WTC11 (cell line): ENCODE measurements around the gene SEPTIN10. TPM values are rescaled to one million over a fixed set of nuclear protein-coding genes. Genes with fewer than 3 reads are reported as not detected.

Experiments
- ATAC-seq: fragments of 200-7000 bp; cut with Tn5 transposase; 2 replicates; pipeline ENCODE4 v1.10.0; 2021; ENCODE audit warnings: mild to moderate bottlenecking, moderate library complexity
- CTCF ChIA-PET: fragments of 300-600 bp; sonication (Branson Sonifier 250); formaldehyde crosslinking; loops from one replicate; lab custom pipeline; 2021; ENCODE audit warnings: antibody characterized with exemption; lab: Charles Lee
- POLR2A ChIA-PET: fragments of 350-600 bp; sonication (Branson Sonifier 250); formaldehyde crosslinking; loops from one replicate; lab custom pipeline; 2021; ENCODE audit warnings: antibody characterized with exemption; lab: Charles Lee
- DNase-seq: peaks from one replicate; pipeline ENCODE4 v3.0.0; 2021; ENCODE audit warnings: low spot score
- H3K27ac Mint-ChIP-seq: 2 replicates; pipeline ENCODE4 v1.8.0; 2021; ENCODE audit warnings: mixed read lengths
- H3K27me3 Mint-ChIP-seq: 2 replicates; pipeline ENCODE4 v1.8.0; 2021; ENCODE audit warnings: low read depth, mild to moderate bottlenecking, moderate library complexity, mixed read lengths
- H3K36me3 Mint-ChIP-seq: 2 replicates; pipeline ENCODE4 v1.8.0; 2021; ENCODE audit warnings: mixed read lengths
- H3K4me1 Mint-ChIP-seq: 2 replicates; pipeline ENCODE4 v1.8.0; 2022; ENCODE audit warnings: mixed read lengths
- H3K4me3 Mint-ChIP-seq: 2 replicates; pipeline ENCODE4 v1.8.0; 2021; ENCODE audit warnings: mild to moderate bottlenecking, moderate library complexity, mixed read lengths
- H3K9me3 Mint-ChIP-seq: 2 replicates; pipeline ENCODE4 v1.8.0; 2021; ENCODE audit warnings: mixed read lengths
- ATF1 ChIP-seq: sonication (generic); formaldehyde crosslinking; IDR thresholded peaks from 2 replicates; pipeline ENCODE4 v1.8.1; 2023; ENCODE audit warnings: mild to moderate bottlenecking, moderate library complexity, missing genetic modification reagents
- ATF2 ChIP-seq: sonication (generic); formaldehyde crosslinking; IDR thresholded peaks from 2 replicates; pipeline ENCODE4 v1.8.1; 2022; ENCODE audit warnings: low read depth, missing genetic modification reagents, borderline replicate concordance
- ATF3 ChIP-seq: sonication (generic); formaldehyde crosslinking; conservative IDR thresholded peaks from 2 replicates; pipeline ENCODE4 v1.8.1; 2022; ENCODE audit warnings: mild to moderate bottlenecking, missing genetic modification reagents
- ELF4 ChIP-seq: sonication (generic); formaldehyde crosslinking; IDR thresholded peaks from 2 replicates; pipeline ENCODE4 v1.8.1; 2022; ENCODE audit warnings: low read depth, mild to moderate bottlenecking, moderate library complexity, missing genetic modification reagents
- FOXP1 ChIP-seq: sonication (generic); formaldehyde crosslinking; IDR thresholded peaks from 2 replicates; pipeline ENCODE4 v1.8.0; 2022; ENCODE audit warnings: missing genetic modification reagents, mild to moderate bottlenecking, moderate library complexity, borderline replicate concordance
- FOXP4 ChIP-seq: sonication (generic); formaldehyde crosslinking; IDR thresholded peaks from 2 replicates; pipeline ENCODE4 v1.8.0; 2022; ENCODE audit warnings: mild to moderate bottlenecking, missing genetic modification reagents
- GTF2I ChIP-seq: fragments of 250-450 bp; sonication (Bioruptor Pico); conservative IDR thresholded peaks from 2 replicates; pipeline ENCODE4 v1.4.0; 2021; ENCODE audit warnings: mild to moderate bottlenecking
- IRF1 ChIP-seq: sonication (generic); formaldehyde crosslinking; IDR thresholded peaks from 2 replicates; pipeline ENCODE4 v1.8.0; 2023; ENCODE audit warnings: missing genetic modification reagents
- OVOL2 ChIP-seq: fragments of 250-450 bp; sonication (Bioruptor Pico); IDR thresholded peaks from 2 replicates; pipeline ENCODE4 v1.9.0; 2021; ENCODE audit warnings: mild to moderate bottlenecking, borderline replicate concordance
- PRRX2 ChIP-seq: fragments of 250-450 bp; sonication (Bioruptor Pico); IDR thresholded peaks from 2 replicates; pipeline ENCODE4 v1.8.0; 2021; ENCODE audit warnings: mild to moderate bottlenecking
- RORB ChIP-seq: fragments of 250-450 bp; sonication (Bioruptor Pico); IDR thresholded peaks from 2 replicates; pipeline ENCODE4 v1.9.0; 2021; ENCODE audit warnings: mild to moderate bottlenecking
- SOX15 ChIP-seq: fragments of 250-450 bp; sonication (Bioruptor Pico); IDR thresholded peaks from 2 replicates; pipeline ENCODE4 v1.9.0; 2021; ENCODE audit warnings: mild to moderate bottlenecking
- STAT6 ChIP-seq: sonication (generic); formaldehyde crosslinking; conservative IDR thresholded peaks from 2 replicates; pipeline ENCODE4 v1.8.1; 2023; ENCODE audit warnings: mild to moderate bottlenecking, low read depth, missing genetic modification reagents, moderate library complexity
- USF2 ChIP-seq: sonication (generic); formaldehyde crosslinking; IDR thresholded peaks from 2 replicates; pipeline ENCODE4 v1.8.1; 2023; ENCODE audit warnings: mild to moderate bottlenecking, missing genetic modification reagents, moderate library complexity
- ZBTB21 ChIP-seq: sonication (generic); formaldehyde crosslinking; IDR thresholded peaks from 2 replicates; pipeline ENCODE4 v1.8.1; 2023; ENCODE audit warnings: mild to moderate bottlenecking, missing genetic modification reagents, borderline replicate concordance
- ZNF396 ChIP-seq: fragments of 250-450 bp; sonication (Bioruptor Pico); IDR thresholded peaks from 2 replicates; pipeline ENCODE4 v1.8.0; 2021; ENCODE audit warnings: mild to moderate bottlenecking, moderate library complexity, borderline replicate concordance
- ZNF532 ChIP-seq: fragments of 250-450 bp; sonication (Bioruptor Pico); IDR thresholded peaks from 2 replicates; pipeline ENCODE4 v1.9.0; 2021; ENCODE audit warnings: mild to moderate bottlenecking, borderline replicate concordance
- ZNF671 ChIP-seq: fragments of 250-450 bp; sonication (Bioruptor Pico); IDR thresholded peaks from 2 replicates; pipeline ENCODE4 v1.8.0; 2021; ENCODE audit warnings: mild to moderate bottlenecking
- total RNA-seq: library from RNA; stranded (reverse); gene quantifications from 3 replicates; pipeline ENCODE4 v1.2.3, GENCODE V29; 2021

Gene SEPTIN10
- total RNA-seq, 1 experiment from 2014 or later, result 86.8 TPM

GRCh38 chr2:109624339-109624738 lies 10.6 kb upstream of the SEPTIN10 start:
- H3K36me3 Mint-ChIP-seq, result no peaks in the 10 kb centered on the region
- ChIA-PET POLR2A (no interaction called here), CTCF (no interaction called here)
- no peaks in the 10 kb centered on the region for H3K27me3 Mint-ChIP-seq
- no peak for ATAC-seq
- no peaks in the 10 kb centered on the region for H3K4me1 Mint-ChIP-seq
- H3K4me3 Mint-ChIP-seq, result no peak overlapping the region
- TF ChIP-seq ZNF396 (CRISPR knock-in tag) (no peak), OVOL2 (CRISPR knock-in tag) (no peak), STAT6 (CRISPR knock-in tag) (no peak), PRRX2 (CRISPR knock-in tag) (no peak), ATF3 (no peak), ZNF532 (CRISPR knock-in tag) (no peak)
- H3K27ac Mint-ChIP-seq, result no peak overlapping the region
- no peak for DNase-seq
- H3K9me3 Mint-ChIP-seq, result no peaks in the 10 kb centered on the region

- Mint-ChIP-seq H3K4me3 (no peak overlapping the region), H3K9me3 (no peaks in the 10 kb centered on the region), H3K27me3 (no peaks in the 10 kb centered on the region), H3K4me1 (no peaks in the 10 kb centered on the region), H3K36me3 (no peaks in the 10 kb centered on the region), H3K27ac (no peak overlapping the region)
- DNase-seq, result no peak
- ATAC-seq, result no peak
- CTCF ChIA-PET, result no interaction called here
- POLR2A ChIA-PET, result no interaction called here
- no peak for TF ChIP-seq ATF2 (CRISPR knock-in tag)
- TF ChIP-seq FOXP4 (CRISPR knock-in tag), result no peak
- no peak for TF ChIP-seq FOXP1 (CRISPR knock-in tag)
- no peak for TF ChIP-seq ZBTB21
- TF ChIP-seq GTF2I (CRISPR knock-in tag), result no peak
- TF ChIP-seq RORB (CRISPR knock-in tag), result no peak
- TF ChIP-seq IRF1 (CRISPR knock-in tag), result no peak
- no peak for TF ChIP-seq ATF1
- no peak for TF ChIP-seq ZNF671 (CRISPR knock-in tag)
- TF ChIP-seq USF2, result no peak
- TF ChIP-seq ELF4, result no peak
- TF ChIP-seq SOX15 (CRISPR knock-in tag), result no peak
- no peak for TF ChIP-seq STAT6 (CRISPR knock-in tag)
Measured at GRCh38 chr2:109623923-109624322, 10.2 kb upstream of the SEPTIN10 start.
